ENCODE measurements around the gene TRPM2.
"Not testable (repeated sequence)": the region's sequence is repeated elsewhere in the genome, so short reads cannot be mapped to it uniquely, and the experiment has no call there.

TRPM2 gene

DNA sequence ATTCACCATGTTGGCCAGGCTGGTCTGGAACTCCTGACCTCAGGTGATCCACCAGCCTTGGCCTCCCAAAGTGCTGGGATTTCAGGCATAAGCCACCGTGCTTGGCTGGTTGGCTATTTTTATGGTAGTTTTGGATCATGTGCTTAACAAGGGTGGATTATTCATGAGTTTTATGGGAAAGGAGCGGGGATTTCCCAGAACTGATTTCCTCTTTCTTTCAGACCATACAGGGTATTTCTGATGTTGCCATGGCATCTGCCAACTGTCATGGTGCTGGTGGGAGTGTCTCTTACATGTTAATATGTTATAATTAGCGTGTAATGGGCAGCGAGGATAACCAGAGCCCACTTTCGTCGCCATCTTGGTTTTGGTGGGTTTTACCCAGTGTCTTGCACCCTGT, 3.2 kb downstream of the TRPM2 start:
- H3K4me3 ChIP-seq (ENCODE audit: control insufficient read depth, low read depth, low read length): no peak overlapping the region
- DNase-seq (ENCODE audit: low read depth): no peak
- TF ChIP-seq, protein P1, sequence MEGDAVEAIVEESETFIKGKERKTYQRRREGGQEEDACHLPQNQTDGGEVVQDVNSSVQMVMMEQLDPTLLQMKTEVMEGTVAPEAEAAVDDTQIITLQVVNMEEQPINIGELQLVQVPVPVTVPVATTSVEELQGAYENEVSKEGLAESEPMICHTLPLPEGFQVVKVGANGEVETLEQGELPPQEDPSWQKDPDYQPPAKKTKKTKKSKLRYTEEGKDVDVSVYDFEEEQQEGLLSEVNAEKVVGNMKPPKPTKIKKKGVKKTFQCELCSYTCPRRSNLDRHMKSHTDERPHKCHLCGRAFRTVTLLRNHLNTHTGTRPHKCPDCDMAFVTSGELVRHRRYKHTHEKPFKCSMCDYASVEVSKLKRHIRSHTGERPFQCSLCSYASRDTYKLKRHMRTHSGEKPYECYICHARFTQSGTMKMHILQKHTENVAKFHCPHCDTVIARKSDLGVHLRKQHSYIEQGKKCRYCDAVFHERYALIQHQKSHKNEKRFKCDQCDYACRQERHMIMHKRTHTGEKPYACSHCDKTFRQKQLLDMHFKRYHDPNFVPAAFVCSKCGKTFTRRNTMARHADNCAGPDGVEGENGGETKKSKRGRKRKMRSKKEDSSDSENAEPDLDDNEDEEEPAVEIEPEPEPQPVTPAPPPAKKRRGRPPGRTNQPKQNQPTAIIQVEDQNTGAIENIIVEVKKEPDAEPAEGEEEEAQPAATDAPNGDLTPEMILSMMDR (IDR thresholded peaks at IDR 0.05; ENCODE audit: control insufficient read depth, insufficient read depth, low read depth, low read length, missing control alignments): no peak

DNA sequence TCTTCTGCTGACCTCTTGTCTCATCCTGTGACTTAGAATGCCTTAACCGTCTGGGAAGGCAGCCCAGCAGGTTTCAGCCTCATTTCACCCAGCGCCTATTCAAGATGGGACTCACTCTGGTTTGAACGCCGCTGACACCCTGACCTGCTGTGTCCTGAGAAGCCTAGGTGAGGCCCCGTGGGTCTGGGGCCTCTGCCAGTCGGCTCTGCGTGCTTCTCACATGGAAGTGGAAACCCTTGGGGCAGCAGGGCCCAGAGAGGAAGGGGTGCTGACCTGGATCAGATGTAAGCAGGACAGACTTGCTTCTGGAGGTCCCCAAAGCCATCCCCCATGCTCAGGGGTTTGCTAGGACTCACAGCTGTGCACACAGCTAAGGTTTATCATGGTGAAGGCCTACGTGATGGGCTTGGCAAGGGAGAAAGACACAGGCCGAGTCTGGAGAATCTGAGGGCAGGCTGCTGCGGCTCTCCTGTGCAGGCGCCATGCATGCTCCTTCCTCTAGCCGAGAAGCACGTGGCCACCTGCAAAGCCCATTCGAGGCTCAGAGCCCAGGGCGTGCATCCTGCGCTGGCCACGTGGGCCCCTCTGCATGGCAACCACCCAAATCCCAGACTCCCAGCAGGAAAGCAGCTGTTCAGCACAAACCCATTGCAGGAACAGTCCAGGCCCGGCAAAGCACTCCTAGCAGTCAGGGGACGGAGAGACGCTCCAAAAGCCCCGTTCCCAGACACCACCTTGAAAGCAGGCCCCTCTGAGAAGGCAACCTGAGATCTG, 3.8 kb downstream of the TRPM2 start:
- TF ChIP-seq, protein P1 (IDR thresholded peaks at IDR 0.05; ENCODE audit: control insufficient read depth, insufficient read depth, low read depth, low read length, missing control alignments): no peak
- H3K4me3 ChIP-seq (ENCODE audit: control insufficient read depth, low read depth, low read length): no peak overlapping the region
- DNase-seq (ENCODE audit: low read depth): no peak

DNA sequence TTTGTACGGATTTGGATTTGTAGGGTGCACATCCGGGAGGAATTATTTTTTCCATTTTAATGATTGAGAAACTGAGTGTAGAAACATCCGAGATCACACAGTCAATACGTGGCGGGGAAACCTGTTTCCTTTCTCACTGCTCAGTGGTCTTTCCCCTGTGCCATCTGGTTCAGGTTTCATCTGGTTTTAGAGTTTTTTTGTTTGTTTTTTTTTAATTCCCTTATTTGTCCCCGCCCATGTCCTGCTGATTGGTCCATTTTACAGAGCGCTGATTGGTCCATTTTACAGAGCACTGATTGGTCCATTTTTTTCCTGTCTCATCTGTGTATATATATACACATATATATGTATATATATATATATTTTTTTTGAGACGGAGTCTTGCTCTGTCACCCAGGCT, 6.0 kb downstream of the TRPM2 start:
- DNase-seq (ENCODE audit: low read depth): no peak
- H3K4me3 ChIP-seq (ENCODE audit: control insufficient read depth, low read depth, low read length): no peak overlapping the region
- TF ChIP-seq, protein P1 (IDR thresholded peaks at IDR 0.05; ENCODE audit: control insufficient read depth, insufficient read depth, low read depth, low read length, missing control alignments): no peak

DNA sequence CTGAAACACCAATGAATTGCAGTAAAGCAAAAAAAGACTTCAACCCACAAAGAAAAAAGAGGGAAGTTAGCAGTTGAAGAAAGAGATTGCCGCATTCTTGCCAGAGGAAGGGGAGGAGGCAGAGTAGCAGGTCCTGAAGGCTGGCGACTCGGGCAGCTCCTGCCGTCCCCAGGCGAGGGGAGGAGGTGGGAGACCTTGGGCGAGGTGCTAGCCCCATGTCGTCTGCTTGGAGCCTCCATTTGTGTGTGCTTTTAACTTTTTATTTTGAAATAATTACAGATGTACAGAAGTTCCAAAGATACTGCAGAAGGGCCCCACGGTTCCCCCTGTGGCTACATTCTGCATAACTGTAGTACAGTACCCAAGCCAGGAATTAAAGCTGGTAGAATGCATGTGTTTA, 6.7 kb downstream of the TRPM2 start:
- no peak for DNase-seq (ENCODE audit: low read depth)
- TF ChIP-seq, protein P1 (IDR thresholded peaks at IDR 0.05; ENCODE audit: control insufficient read depth, insufficient read depth, low read depth, low read length, missing control alignments): no peak
- H3K4me3 ChIP-seq (ENCODE audit: control insufficient read depth, low read depth, low read length): no peak overlapping the region

DNA sequence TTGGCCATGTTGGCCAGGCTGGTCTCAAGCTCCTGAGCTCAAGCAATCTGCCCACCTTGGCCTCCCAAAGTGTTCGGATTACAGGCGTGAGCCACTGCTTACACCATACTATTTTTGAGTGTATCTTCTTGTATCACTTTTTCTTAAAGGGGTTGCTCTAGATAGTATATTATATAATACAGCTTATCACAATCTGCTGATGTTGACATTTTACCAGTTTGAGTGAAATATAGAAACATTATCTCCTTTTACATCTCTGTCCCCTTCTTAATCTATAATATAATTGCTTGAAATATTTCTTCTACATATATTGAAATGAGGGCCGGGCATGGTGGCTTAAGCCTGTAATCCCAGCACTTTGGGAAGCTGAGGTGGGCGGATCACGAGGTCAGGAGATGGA, 8.5 kb downstream of the TRPM2 start:
- not testable (repeated sequence) for H3K4me3 ChIP-seq (ENCODE audit: control insufficient read depth, low read depth, low read length); DNase-seq (ENCODE audit: low read depth)

DNA sequence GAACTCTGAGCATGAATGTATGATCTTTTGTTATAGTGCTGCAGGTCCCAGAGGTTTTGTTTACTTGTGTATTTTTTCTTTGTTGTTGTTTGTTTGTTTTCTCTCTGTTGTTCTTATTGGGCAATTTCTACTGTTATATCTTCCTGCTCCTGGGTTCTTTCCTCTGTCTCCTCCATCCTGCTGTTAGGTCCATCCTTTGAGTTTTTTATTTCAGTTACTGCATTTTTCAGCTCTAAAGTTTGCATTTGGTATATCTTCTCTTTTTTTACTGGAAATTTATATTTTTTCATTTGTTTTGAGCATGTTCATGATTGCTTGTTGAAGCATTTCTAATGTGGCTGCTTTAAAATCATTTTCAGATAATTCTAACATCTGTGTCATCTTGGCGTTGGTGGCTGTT, 9.9 kb downstream of the TRPM2 start:
- TF ChIP-seq, protein P1 (IDR thresholded peaks at IDR 0.05; ENCODE audit: control insufficient read depth, insufficient read depth, low read depth, low read length, missing control alignments): no peak
- no peak for DNase-seq (ENCODE audit: low read depth)
- no peak overlapping the region for H3K4me3 ChIP-seq (ENCODE audit: control insufficient read depth, low read depth, low read length)

DNA sequence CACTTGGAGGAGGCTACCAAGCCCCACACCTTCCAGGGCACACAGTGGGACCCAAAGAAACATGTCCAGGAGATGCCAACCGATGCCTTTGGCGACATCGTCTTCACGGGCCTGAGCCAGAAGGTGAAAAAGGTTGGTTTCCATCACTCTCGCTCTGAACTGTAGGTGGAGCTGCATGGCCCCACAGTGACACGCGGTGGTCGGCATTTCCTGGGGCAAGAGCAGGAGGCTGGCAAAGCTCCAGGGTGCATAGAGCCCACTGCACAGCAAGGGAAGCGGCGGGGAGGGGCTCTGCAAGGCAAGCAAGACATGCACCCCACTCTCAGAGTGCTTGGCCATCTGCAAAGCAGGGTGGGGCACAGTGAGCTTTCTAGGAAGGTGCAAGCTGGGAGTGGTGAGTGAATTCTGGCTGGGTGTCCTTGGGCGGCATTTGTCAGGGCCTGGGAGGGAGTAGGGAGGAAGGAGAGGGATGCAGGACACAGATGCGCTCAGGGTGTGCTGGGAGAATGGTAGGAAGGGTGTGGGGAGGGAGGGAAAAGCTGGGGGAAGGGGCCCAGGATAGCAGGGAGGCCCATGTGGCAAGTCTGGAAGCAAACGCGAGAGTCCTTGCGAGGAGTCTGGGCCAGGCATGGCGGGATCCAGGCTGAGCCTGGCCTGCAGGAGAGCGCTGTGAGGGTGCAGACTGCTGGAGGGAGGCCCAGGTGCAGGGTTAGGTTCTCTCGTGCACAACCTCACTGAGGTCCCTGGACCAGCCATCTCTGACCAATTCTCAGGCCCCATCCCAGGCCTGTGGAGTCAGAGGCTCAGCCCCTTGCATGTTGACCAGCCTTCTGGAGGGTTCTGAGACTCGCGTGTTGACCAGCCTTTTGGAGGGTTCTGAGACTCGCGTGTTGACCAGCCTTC, 11.0 kb downstream of the TRPM2 start:
- DNase-seq (ENCODE audit: low read depth): no peak
- no peak overlapping the region for H3K4me3 ChIP-seq (ENCODE audit: control insufficient read depth, low read depth, low read length)
- TF ChIP-seq, protein P1 (IDR thresholded peaks at IDR 0.05; ENCODE audit: control insufficient read depth, insufficient read depth, low read depth, low read length, missing control alignments): no peak
